ENCODE measurements around the gene NPB.

DNA sequence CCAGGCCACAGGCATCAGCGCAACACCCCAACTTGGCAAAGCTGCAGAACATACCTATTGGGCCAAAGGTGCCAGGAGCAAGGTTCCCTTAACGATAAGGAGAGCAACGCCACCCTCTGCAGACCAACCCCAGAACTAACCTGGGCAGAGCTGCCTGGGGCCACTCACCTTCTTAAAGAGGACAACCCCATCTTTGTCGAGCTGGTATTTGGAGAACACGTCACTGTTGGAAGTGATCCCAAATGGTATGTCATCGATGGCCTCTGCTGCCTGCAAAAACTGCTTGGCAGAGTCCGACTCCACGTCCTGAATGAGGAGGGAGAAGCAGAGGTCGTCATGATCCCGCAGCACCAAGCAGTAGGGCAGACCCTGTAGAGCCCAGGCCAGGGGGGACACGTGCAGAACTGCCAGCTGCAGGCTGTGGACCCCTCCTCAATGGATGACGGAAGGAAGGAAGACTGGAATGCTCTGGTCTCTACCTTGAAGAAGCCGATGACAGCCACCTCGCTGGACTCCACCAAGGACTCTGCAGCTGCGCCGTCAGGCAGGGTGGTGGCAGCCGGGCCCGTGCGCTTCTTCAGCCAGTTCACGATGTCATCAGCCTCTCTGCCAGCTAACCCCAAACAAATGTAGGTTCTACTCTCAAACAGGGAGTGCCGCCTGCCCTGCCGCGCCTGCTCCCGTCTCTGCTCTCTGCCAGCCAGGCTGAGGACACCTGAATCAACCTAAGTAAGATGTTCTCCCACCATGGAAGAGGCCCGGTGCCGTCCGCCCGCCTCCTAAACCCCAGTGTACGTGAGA lies 46.9 kb upstream of the NPB start:
- TF ChIP-seq, protein P1, sequence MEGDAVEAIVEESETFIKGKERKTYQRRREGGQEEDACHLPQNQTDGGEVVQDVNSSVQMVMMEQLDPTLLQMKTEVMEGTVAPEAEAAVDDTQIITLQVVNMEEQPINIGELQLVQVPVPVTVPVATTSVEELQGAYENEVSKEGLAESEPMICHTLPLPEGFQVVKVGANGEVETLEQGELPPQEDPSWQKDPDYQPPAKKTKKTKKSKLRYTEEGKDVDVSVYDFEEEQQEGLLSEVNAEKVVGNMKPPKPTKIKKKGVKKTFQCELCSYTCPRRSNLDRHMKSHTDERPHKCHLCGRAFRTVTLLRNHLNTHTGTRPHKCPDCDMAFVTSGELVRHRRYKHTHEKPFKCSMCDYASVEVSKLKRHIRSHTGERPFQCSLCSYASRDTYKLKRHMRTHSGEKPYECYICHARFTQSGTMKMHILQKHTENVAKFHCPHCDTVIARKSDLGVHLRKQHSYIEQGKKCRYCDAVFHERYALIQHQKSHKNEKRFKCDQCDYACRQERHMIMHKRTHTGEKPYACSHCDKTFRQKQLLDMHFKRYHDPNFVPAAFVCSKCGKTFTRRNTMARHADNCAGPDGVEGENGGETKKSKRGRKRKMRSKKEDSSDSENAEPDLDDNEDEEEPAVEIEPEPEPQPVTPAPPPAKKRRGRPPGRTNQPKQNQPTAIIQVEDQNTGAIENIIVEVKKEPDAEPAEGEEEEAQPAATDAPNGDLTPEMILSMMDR (tag by site-specific recombination; IDR thresholded peaks at IDR 0.05), result no peak
- TF ChIP-seq ZNF239 (tag by site-specific recombination; IDR thresholded peaks at IDR 0.05) (no peak), RBAK (tag by site-specific recombination; IDR thresholded peaks at IDR 0.05) (no peak), ZSCAN23 (tag by site-specific recombination; IDR thresholded peaks at IDR 0.05) (no peak)
- TF ChIP-seq, protein P2, sequence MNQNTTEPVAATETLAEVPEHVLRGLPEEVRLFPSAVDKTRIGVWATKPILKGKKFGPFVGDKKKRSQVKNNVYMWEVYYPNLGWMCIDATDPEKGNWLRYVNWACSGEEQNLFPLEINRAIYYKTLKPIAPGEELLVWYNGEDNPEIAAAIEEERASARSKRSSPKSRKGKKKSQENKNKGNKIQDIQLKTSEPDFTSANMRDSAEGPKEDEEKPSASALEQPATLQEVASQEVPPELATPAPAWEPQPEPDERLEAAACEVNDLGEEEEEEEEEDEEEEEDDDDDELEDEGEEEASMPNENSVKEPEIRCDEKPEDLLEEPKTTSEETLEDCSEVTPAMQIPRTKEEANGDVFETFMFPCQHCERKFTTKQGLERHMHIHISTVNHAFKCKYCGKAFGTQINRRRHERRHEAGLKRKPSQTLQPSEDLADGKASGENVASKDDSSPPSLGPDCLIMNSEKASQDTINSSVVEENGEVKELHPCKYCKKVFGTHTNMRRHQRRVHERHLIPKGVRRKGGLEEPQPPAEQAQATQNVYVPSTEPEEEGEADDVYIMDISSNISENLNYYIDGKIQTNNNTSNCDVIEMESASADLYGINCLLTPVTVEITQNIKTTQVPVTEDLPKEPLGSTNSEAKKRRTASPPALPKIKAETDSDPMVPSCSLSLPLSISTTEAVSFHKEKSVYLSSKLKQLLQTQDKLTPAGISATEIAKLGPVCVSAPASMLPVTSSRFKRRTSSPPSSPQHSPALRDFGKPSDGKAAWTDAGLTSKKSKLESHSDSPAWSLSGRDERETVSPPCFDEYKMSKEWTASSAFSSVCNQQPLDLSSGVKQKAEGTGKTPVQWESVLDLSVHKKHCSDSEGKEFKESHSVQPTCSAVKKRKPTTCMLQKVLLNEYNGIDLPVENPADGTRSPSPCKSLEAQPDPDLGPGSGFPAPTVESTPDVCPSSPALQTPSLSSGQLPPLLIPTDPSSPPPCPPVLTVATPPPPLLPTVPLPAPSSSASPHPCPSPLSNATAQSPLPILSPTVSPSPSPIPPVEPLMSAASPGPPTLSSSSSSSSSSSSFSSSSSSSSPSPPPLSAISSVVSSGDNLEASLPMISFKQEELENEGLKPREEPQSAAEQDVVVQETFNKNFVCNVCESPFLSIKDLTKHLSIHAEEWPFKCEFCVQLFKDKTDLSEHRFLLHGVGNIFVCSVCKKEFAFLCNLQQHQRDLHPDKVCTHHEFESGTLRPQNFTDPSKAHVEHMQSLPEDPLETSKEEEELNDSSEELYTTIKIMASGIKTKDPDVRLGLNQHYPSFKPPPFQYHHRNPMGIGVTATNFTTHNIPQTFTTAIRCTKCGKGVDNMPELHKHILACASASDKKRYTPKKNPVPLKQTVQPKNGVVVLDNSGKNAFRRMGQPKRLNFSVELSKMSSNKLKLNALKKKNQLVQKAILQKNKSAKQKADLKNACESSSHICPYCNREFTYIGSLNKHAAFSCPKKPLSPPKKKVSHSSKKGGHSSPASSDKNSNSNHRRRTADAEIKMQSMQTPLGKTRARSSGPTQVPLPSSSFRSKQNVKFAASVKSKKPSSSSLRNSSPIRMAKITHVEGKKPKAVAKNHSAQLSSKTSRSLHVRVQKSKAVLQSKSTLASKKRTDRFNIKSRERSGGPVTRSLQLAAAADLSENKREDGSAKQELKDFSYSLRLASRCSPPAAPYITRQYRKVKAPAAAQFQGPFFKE (tag by site-specific recombination; IDR thresholded peaks at IDR 0.05; ENCODE audit: borderline replicate concordance), result no peak
- TF ChIP-seq, protein P3, sequence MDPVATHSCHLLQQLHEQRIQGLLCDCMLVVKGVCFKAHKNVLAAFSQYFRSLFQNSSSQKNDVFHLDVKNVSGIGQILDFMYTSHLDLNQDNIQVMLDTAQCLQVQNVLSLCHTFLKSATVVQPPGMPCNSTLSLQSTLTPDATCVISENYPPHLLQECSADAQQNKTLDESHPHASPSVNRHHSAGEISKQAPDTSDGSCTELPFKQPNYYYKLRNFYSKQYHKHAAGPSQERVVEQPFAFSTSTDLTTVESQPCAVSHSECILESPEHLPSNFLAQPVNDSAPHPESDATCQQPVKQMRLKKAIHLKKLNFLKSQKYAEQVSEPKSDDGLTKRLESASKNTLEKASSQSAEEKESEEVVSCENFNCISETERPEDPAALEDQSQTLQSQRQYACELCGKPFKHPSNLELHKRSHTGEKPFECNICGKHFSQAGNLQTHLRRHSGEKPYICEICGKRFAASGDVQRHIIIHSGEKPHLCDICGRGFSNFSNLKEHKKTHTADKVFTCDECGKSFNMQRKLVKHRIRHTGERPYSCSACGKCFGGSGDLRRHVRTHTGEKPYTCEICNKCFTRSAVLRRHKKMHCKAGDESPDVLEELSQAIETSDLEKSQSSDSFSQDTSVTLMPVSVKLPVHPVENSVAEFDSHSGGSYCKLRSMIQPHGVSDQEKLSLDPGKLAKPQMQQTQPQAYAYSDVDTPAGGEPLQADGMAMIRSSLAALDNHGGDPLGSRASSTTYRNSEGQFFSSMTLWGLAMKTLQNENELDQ (tag by site-specific recombination; IDR thresholded peaks at IDR 0.05; ENCODE audit: low read depth), result no peak
